ENCODE results near the gene TJP2.

Gene TJP2

DNA sequence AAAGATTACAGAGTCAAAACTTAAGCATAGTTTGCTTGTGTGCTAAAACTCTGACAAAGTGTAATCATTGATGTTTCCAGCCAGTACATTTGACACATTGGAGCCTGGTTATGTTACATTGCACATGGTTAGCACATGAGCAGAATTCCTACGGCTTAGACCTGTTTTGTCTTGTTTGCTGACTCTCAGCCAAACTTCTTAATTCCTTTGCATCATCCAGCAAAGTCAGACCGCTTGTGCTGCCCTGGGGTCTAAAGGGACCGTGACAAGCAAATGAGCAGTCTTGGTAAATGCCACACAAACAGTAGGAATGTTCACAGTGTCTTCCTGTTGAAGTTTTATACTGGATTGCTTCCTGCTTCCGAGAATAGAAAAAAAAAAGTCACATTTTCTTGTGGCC is 79.0 kb downstream of the TJP2 start:
- no peak overlapping the region for H3K9ac ChIP-seq (ENCODE audit: low read length)
- no peak overlapping the region for H3K4me3 ChIP-seq (ENCODE audit: low read depth, low read length, poor library complexity, severe bottlenecking)
- H3K79me2 ChIP-seq (ENCODE audit: insufficient read depth, low read length), result no peaks in the 10 kb centered on the region
- no peaks in the 10 kb centered on the region for H3K4me1 ChIP-seq (ENCODE audit: insufficient read depth, low read length, severe bottlenecking)
- no peaks in the 10 kb centered on the region; the same call in 1 of the 2 replicates for H3F3A ChIP-seq (ENCODE audit: insufficient read depth, low read length)
- peaks cover 13% of the 10 kb centered on the region; the same call in 1 of the 2 replicates for H3K36me3 ChIP-seq (ENCODE audit: insufficient read depth, low read length)
- no peaks in the 10 kb centered on the region for H3K27me3 ChIP-seq (ENCODE audit: insufficient read depth, low read length)
- H3K9me2 ChIP-seq (ENCODE audit: low read depth, low read length), result no peaks in the 10 kb centered on the region
- H3K27ac ChIP-seq (ENCODE audit: low read depth, low read length, poor library complexity, severe bottlenecking), result no peak overlapping the region
- no peaks in the 10 kb centered on the region for H3K9me3 ChIP-seq (ENCODE audit: low read length)
- no peaks in the 10 kb centered on the region for H4K20me1 ChIP-seq (ENCODE audit: insufficient read depth, low read length)
- H2AFZ ChIP-seq (ENCODE audit: low read length), result no peak overlapping the region
- TF ChIP-seq, protein P1, sequence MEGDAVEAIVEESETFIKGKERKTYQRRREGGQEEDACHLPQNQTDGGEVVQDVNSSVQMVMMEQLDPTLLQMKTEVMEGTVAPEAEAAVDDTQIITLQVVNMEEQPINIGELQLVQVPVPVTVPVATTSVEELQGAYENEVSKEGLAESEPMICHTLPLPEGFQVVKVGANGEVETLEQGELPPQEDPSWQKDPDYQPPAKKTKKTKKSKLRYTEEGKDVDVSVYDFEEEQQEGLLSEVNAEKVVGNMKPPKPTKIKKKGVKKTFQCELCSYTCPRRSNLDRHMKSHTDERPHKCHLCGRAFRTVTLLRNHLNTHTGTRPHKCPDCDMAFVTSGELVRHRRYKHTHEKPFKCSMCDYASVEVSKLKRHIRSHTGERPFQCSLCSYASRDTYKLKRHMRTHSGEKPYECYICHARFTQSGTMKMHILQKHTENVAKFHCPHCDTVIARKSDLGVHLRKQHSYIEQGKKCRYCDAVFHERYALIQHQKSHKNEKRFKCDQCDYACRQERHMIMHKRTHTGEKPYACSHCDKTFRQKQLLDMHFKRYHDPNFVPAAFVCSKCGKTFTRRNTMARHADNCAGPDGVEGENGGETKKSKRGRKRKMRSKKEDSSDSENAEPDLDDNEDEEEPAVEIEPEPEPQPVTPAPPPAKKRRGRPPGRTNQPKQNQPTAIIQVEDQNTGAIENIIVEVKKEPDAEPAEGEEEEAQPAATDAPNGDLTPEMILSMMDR (IDR thresholded peaks at IDR 0.05; ENCODE audit: low read length), result no peak
- TF ChIP-seq EZH2 (IDR thresholded peaks at IDR 0.05; ENCODE audit: borderline replicate concordance, low read length), result no peak
- no peak overlapping the region for H3K4me2 ChIP-seq (ENCODE audit: low read length)

DNA sequence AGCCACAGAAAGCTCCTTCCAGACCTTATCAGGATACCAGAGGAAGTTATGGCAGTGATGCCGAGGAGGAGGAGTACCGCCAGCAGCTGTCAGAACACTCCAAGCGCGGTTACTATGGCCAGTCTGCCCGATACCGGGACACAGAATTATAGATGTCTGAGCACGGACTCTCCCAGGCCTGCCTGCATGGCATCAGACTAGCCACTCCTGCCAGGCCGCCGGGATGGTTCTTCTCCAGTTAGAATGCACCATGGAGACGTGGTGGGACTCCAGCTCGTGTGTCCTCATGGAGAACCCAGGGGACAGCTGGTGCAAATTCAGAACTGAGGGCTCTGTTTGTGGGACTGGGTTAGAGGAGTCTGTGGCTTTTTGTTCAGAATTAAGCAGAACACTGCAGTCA is 80.1 kb downstream of the TJP2 start:
- H3K9me2 ChIP-seq (ENCODE audit: low read depth, low read length), result no peaks in the 10 kb centered on the region

DNA sequence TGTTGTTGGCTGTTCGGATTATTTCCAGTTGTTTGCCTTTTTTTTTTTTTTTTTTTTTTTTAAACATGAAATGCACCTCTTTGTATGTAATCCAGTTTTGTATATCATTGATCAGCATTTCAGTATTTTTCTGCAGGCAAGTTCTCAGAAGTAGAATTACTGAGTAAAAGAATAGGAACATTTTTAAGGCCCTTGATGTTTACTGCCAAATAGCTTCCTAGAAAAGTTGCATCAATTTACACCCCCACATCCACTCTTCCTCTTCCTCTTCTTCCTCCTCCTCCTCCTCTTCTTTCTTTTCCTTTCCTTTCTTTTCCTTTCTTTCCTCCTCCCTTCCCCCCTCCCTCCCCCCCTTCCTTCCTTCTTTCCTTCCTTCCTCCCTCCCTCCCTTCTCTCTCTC is 81.5 kb downstream of the TJP2 start:
- Histone ChIP-seq H3K4me1 (ENCODE audit: insufficient read depth, low read length, severe bottlenecking) (no peaks in the 10 kb centered on the region), H3K4me3 (ENCODE audit: low read depth, low read length, poor library complexity, severe bottlenecking) (no peak overlapping the region), H3K27ac (ENCODE audit: low read depth, low read length, poor library complexity, severe bottlenecking) (no peak overlapping the region), H3K9me2 (ENCODE audit: low read depth, low read length) (no peaks in the 10 kb centered on the region), H3K27me3 (ENCODE audit: insufficient read depth, low read length) (no peaks in the 10 kb centered on the region), H4K20me1 (ENCODE audit: insufficient read depth, low read length) (no peaks in the 10 kb centered on the region), H3F3A (ENCODE audit: insufficient read depth, low read length) (no peaks in the 10 kb centered on the region; the same call in 1 of the 2 replicates), H2AFZ (ENCODE audit: low read length) (no peak overlapping the region), H3K36me3 (ENCODE audit: insufficient read depth, low read length) (peaks cover 11% of the 10 kb centered on the region; the same call in 1 of the 2 replicates), H3K4me2 (ENCODE audit: low read length) (no peak overlapping the region), H3K9me3 (ENCODE audit: low read length) (no peaks in the 10 kb centered on the region), H3K79me2 (ENCODE audit: insufficient read depth, low read length) (no peaks in the 10 kb centered on the region), H3K9ac (ENCODE audit: low read length) (no peak overlapping the region)
- TF ChIP-seq, protein P1 (IDR thresholded peaks at IDR 0.05; ENCODE audit: low read length), result no peak
- no peak for TF ChIP-seq EZH2 (IDR thresholded peaks at IDR 0.05; ENCODE audit: borderline replicate concordance, low read length)

More for the DNA sequence above, 80.1 kb downstream of the TJP2 start:
- Histone ChIP-seq H3K4me2 (ENCODE audit: low read length) (no peak overlapping the region), H3K36me3 (ENCODE audit: insufficient read depth, low read length) (peaks cover 11% of the 10 kb centered on the region; the same call in 1 of the 2 replicates), H3K9ac (ENCODE audit: low read length) (no peak overlapping the region), H2AFZ (ENCODE audit: low read length) (no peak overlapping the region), H3K4me1 (ENCODE audit: insufficient read depth, low read length, severe bottlenecking) (no peaks in the 10 kb centered on the region), H3K4me3 (ENCODE audit: low read depth, low read length, poor library complexity, severe bottlenecking) (no peak overlapping the region), H3F3A (ENCODE audit: insufficient read depth, low read length) (no peaks in the 10 kb centered on the region; the same call in 1 of the 2 replicates), H4K20me1 (ENCODE audit: insufficient read depth, low read length) (no peaks in the 10 kb centered on the region), H3K27me3 (ENCODE audit: insufficient read depth, low read length) (no peaks in the 10 kb centered on the region), H3K27ac (ENCODE audit: low read depth, low read length, poor library complexity, severe bottlenecking) (no peak overlapping the region), H3K79me2 (ENCODE audit: insufficient read depth, low read length) (no peaks in the 10 kb centered on the region), H3K9me3 (ENCODE audit: low read length) (no peaks in the 10 kb centered on the region)
- no peak for TF ChIP-seq EZH2 (IDR thresholded peaks at IDR 0.05; ENCODE audit: borderline replicate concordance, low read length)
- TF ChIP-seq, protein P1 (IDR thresholded peaks at IDR 0.05; ENCODE audit: low read length), result no peak
